ENCODE measurements around the gene ZBTB44.
A peak's percentile ranks its signal among the peaks of the same experiment; 100 is the strongest.
"Not testable (repeated sequence)": the region's sequence is repeated elsewhere in the genome, so short reads cannot be mapped to it uniquely, and the experiment has no call there.

ZBTB44 gene

DNA sequence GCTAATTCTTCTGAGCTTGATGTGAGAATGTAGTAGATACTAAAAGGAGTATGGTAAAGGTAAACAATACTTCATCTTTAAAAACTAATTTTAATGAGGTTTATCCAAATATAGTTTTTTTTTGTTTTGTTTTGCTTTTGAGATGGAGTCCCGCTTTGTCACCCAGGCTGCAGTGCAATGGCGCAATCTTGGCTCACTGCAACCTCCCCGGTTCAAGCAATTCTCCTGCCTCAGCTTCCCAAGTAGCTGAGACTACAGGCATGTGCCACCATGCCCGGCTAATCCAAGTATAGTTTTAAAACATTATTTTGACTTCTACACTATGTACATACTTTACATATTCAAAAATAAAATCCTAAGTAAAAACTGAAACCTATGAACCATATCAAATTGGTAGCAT lies 4.1 kb downstream of the ZBTB44 start:
- DNase-seq, result no peak

DNA sequence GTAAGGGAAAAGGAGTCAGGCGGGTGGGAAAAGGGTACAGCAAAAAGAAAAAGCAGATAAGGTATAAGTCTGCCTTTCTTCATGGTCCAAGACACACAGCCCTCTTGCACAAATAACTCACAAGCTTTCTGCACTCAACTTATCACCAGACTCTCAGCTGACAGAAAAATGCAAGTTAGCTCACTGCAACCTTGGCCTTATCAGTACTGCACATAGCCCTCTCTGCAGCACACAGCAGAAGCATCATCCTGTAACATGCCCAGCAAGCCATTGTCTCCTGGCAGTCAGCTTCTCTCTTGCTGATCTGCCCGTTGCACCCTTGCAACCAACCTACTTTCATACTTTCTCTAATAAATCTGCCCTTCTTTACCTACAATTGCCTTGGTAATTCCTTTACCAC lies 5.8 kb downstream of the ZBTB44 start:
- no peak for DNase-seq

DNA sequence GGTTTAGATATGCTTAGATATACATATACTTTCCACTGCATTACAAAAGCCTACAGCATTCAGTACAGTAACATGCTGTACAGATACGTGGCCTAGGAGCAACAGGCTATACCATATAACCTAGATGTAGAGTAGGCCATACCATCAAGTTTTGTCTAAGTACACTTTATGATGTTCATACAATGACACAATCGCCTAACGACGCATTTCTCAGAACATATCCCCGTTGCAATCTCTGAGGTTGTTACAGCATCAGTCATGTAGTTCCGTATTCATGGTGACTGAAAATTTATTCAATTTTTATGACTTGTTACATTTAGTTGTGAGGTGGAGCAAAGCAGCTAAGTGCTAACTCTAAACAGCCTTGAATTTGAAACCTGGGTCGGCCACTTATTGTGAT lies 6.7 kb downstream of the ZBTB44 start:
- DNase-seq, result no peak

DNA sequence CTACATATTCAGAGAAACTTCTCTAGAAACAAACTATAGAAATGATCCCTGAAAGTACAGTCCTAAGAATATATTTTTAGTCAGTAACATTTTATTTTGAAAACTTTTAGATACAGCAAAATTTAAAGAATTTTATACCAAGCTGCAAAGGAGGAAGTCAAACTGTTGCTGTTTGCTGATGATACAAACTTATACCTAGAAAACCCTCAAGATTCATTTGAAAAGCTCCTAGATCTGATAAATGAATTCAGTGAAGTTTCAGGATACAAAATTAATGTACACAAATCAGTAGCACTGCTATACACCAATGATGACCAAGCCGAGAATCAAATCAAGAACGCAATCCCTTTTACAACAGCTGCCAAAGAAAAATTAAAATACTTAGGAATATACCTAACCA lies 10.1 kb downstream of the ZBTB44 start:
- DNase-seq, result no peak

DNA sequence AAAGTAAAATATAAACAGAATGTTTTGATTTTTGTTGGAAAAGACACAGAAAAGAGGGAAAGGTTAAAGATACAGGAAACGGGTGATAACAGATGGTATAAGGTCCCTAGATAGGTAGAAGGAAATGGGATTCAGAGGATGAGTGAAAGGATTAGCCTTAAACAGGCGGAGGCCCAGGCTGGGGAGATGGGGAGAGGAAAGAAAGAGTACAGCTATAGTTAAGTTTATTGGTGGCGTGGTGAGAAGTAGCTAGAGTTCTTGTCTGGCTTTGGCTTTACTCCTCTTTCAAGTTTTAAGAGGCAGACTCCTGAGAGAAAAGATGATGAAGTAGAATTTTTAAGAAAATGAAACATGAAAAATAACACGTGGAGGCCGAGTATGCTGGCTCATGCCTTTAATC lies 13.7 kb downstream of the ZBTB44 start:
- no peak for DNase-seq

DNA sequence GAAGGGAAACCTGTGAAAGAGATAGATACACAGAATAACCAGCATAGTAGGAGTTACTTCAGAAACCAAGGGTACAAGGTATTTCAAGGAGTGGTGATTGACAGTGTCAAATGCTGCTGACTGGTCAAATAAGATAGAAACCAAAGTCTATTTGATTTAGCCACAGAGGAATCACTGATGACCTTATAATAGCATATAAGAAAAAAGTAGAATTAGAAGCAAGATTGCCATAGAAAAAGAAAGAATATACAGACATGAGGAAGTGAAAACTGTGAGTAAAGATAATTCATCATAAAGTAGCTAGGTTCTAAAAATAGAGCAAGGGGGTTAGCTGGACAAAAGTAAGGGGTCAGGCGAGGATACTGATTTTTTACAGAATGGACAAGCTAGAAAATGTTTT lies 14.2 kb downstream of the ZBTB44 start:
- DNase-seq, result no peak

DNA sequence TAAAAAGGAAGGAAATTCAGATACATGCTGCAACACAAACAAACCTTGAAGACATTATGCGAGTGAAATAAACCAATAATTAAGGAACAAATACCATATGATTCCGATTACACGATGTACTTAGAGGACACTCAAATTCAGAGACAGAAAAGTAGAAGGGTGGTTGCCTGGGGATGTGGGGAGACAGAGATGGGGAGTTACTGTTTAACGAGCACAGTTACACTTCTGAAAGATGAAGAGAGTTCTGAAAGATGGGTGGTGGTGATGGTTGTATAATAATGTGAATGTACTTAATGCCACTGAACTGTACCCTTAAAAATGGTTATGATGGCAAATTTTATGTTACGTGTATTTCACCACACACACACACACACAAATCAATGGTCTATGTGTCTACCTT lies 14.7 kb downstream of the ZBTB44 start:
- DNase-seq, result no peak

DNA sequence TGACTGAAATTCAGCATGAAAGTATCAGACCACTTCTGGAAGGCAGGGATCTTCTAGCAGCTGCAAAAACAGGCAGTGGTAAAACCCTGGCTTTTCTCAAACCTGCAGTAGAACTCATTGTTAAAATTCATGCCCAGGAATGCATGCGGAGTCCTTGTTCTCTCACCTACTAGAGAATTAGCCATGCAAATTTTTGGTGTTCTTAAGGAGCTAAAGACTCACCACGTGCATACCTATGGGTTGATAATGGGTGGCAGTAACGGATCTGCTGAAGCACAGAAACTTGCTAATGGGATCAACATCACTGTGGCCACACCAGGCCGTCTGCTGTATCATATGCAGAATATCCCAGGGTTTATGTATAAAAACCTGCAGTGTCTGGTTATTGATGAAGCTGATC lies 19.1 kb downstream of the ZBTB44 start:
- no peak for DNase-seq

DNA sequence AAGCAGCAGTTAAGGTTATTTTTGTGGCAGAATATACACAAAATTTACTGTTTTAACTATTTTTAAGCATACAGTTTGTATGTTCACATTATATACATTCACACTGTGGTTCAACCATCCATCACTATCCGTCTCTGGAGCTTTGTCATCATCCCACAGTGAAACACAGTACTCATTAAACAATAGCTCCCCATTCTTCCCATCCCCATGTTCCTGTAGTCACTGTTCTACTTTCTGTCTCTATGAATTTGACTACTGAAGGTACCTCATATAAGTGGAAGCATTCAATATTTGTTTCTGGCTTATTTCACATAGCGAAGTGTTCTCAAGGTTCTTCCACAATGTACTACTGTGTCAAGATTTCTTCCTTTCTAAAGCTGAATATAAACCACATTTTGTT lies 32.6 kb downstream of the ZBTB44 start:
- no peak for DNase-seq

DNA sequence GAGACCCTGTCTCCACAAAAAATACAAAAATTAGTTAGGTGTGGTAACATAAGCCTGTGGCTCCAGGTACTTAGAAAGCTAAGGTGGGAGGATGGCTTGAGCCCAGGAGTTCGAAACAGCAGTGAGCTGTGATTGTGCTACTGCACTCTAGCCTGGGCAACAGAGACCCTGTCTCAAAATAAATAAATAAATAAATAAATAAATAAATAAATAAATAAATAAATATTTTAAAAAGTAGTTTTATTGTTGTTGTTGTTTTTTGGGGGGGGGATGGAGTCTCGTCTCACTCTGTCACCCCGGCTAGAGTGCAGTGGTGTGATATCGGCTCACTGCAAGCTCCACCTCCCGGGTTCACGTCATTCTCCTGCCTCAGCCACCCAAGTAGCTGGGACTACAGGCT lies 33.4 kb downstream of the ZBTB44 start:
- DNase-seq, result not testable (repeated sequence)

DNA sequence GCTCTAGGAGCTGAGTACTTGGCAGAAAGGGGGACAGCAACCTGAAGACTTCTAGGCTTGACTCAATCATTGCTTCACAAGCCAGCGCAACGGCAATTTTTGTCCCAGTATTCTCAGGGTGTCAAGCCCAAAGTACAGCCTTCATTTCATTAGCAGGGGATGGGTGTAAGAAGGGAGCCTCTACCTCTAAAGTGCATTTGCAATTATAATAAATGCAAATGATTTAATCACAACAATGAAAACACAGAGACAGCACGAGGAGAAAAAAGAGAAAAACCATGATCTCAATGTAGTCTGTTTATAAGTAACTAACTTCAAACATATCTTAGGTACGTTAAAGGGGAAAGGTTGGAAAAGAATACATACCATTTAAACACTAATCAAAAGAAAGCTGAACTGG lies 34.7 kb downstream of the ZBTB44 start:
- DNase-seq, result no peak

DNA sequence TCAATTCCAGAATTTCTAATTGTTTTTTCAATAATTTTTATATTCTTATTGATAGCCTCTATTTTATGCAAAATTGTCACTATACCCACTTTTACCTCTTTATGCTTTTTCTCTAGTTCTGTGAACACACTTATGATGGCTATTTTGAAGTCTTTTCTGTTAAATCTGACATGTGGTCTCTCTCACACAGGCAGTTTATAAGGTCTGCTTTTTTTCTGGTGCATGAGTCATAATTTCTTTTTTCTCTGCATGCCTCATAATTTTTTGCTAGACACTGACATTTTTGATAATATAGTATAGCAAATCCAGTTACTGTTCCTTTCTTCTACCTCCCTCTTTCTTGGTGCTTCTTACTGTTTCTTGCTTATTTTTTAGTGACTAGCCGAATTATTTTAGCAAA lies 36.0 kb downstream of the ZBTB44 start:
- peak; percentile 2 for DNase-seq

DNA sequence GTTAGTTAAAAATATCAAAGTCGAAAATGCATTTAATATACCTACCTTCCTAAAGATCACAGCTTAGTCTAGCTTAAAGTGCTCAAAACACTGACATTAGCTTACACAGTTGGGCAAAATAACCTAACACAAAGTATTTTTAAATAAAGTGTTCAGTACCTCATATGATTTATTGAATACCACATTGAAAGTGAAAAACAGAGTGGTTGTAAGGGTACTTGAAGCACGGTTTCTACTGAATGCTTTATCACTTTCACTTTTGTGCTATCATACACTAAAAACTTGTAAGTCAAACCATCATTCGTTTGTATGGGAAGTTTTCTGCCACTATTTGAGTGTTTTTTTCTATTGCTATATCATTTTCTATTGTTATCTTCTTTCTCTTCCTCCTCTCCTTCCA lies 36.6 kb downstream of the ZBTB44 start:
- no peak for DNase-seq

DNA sequence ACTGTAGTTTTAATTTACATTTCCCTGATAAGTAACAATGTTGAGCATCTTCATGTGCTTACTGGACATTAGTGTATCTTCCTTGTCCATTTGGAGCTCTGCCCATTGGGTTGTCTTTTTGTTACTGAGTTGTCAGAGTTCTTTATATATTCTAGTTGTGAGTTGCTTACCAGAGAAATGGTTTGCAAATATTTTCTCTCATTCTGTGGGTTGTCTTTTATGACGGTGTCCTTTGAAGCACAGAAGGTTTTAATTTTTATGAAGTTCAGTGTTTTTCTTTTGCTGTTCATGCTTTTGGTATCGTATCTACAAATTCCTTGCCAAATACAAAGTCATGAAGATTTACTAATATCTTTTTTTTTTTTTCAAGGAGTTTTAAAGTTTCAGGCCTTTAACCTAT lies 42.4 kb downstream of the ZBTB44 start:
- no peak for DNase-seq

DNA sequence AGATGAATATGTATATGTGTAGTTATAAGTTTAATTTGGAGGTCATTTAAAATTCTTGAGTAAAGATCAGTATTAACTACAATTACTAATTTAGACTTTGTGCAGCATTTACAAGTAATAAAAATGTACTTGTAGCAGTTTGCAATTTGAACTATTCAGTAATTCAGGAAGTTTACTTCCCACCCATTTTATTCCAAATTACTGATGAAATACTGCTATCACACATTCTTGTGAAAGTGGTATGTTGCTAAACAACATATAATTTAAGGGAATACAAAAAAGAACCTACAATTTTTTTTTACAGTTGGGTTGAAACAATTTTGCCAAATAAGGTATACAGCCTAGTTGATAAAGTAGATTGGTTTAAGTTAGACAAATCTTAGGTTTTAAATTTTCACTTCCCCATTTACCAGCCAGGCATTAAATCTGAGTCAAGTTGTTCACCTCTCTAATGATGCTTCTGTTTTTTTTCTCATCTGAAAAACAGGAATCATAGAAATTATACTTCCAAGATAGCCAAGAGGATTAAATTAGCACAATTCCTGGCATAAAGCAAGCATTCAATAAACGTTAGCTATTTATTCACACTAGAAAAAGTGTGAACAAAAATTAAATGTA lies 45.3 kb downstream of the ZBTB44 start:
- no peak for DNase-seq

DNA sequence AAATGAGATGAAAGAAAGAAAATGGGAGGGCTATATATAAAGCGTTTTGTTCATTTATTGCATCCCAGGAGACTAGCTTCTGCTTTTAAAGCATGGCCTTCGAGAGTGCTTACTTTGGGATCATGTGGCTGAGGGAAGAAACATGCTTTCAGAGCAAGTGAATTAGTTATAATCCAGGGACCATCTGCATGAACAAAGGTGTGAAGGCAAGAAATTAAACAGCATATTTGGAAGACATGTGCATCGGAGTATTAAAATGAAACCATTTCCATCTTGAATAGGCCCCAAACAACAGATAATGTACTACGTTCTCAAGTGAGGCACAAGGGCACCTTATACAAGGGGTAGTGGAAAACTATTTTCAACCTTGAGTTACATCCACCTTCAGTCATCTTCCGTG lies 51.4 kb downstream of the ZBTB44 start:
- DNase-seq, result no peak

DNA sequence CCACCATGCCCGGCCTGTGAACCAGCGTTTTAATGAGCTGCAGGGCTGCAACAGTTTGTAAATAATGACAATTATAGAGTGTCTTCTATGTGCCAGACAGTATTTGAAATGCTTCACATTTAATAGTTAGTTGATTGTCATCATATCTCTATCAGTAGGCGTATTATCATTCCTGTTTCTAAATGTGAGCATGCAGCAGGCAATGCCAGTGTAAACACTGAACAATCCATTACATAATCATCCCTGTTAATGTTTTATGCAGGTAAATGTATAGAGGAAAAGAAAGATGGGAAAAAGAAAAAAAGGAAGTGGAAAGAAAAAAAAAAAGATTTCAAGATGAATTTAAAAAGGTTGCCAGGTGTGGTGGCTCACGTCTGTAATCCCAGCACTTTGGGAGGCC lies 52.3 kb downstream of the ZBTB44 start:
- no peak for DNase-seq

DNA sequence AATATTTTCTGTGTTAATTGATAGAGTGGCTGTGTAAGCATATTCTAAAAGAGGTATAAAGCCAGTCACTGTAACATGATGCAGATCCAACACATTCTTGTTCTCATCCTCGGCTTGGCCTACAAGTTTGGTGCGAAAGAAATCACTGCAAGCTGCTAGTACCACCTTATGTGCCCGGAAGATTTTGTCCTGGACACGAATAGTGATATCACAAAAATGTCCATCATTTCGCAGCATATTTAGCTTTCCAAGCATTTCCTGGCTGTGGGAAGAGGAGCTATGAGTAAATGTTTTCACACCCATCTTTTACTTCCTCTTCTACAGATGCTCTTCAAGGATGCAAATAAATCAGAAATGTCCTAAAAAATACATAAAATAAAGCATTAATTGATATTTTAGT lies 53.1 kb downstream of the ZBTB44 start:
- DNase-seq, result no peak

DNA sequence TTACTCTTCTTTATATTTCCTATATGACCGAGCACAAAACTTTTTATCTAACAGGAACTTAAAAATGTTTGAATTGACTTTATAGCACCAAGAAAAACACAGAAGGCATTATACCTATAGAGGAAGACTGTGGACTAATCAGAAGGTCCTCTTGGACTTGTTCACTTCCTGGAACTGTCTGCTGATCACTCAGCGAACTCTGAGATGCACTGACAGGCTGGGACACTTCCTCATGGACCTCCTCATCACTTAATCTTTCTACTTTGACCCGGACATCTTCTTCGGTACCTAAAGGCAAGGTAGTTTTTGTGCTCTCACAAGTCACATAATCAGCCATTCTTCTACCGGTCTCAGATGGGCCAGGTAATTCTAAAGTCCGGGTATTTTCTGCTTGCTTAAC lies 54.0 kb downstream of the ZBTB44 start:
- DNase-seq, result no peak

DNA sequence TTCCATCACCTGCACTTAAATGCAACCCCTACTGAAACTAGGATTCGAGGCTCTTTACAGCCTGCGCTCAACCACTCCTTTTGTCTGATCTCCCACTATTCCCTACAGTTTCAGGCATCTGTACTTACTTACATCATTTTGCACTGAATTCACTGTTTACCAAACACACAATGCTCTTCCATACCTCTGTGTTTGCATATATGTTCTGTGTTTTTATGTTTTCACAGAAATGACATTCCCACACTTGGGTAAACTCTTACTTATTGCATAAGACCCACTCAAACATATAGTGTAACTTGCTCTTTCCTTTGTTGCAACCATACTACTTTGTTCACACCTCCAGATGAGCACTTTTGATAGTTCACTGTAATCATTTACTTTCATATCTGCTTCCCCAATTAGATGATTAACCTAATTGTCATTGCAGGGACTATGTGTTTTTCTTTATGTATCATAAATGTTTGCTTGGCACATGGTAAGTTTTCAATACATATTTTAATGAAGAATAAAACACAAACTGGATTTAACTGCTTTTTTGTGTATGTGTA lies 54.6 kb downstream of the ZBTB44 start:
- DNase-seq, result no peak

DNA sequence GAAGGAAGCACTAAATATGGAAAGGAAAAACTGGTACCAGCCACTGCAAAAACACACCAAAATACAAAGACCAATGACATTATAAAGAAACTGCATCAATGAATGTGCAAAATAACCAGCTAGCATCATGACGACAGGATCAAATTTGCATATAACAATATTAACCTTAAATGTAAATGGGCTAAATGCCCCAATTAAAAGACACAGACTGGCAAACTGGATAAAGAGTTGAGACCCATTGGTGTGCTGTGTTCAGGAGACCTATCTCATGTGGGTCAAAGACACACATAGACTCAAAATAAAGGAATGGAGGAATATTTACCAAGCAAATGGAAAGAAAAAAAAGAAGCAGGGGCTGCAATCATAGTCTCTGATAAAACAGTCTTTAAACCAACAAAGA lies 63.0 kb downstream of the ZBTB44 start:
- not testable (repeated sequence) for DNase-seq

DNA sequence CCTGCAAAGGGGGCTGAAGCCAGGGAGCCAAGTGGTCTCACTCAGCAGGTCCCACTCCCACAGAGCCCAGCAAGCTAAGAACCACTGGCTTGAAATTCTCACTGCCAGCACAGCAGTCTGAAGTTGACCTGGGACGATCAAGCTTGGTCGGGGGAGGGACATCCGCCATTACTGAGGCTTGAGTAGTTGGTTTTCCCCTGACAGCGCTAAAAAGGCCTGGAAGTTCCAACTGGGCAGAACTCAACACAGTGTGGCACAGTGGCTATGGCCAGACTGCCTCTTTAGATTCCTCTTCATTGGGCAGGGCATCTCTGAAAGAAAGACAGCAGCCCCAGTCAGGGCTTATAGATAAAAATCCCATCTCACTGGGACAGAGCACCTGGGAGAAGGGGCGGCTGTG lies 64.8 kb downstream of the ZBTB44 start:
- not testable (repeated sequence) for DNase-seq

DNA sequence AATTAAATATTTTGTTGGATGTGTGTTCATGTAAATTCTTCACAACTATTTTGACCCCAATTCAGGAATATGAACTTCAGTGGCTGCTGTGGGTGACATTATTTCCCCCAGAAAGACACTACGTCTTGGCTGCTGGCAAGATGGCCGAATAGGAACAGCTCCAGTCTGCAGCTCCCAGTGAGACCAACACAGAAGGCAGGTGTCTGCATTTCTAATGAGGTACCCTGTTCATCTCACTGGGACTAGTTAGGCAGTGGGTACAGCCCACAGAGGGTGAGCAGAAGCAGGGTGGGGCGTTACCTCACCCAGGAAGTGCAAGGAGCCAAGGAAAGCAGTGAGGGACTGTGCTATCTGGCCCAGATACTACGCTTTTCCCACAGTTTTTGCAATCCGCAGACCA lies 65.3 kb downstream of the ZBTB44 start:
- no peak for DNase-seq

DNA sequence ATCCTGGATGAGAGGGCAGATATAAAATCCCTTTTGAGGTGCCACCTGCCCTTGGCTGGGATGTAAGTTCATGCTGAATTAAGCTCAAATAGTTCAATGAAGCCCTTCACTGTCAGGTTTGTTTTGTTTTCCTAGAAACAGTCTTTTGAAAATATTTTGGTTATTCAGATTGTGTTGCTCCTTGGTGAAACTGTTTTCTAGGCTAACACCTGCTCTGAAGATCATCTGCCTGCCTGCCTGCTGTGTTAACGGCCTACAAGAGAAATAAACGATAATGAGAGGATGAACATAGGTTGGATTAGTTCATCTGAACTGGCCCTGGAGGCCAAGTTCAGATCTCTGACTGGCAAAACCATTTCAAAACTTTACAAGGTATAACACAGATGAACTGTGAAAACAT lies 67.4 kb downstream of the ZBTB44 start:
- no peak for DNase-seq

DNA sequence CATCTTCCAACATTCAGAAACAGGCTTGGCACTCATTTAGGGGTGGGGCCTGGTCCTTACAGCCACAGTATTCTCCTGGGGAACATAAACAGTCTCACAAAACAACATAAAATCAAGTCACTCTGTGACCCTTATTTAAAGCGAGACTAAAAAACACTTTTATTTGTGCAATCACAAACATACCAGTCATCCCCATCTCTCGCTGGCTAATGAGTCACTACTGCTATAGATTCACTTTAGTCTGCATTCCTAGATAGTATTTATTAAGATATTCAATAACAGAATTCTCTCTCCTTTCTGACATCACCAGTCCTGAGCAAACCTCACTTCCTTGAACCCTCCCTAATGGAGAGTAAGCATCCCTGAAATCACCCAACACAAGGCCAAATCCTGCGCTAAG lies 68.0 kb downstream of the ZBTB44 start:
- peak; percentile 24 for DNase-seq

Measured in fibroblast of skin of scalp (primary cell).